HL-60 (cell line): ENCODE results near the gene CAMTA1.

Source experiments
- DNase-seq, 2 experiments: peaks; one replicate each; pipeline ENCODE4 v3.0.0-alpha.2; 2010 to 2020; ENCODE audit warnings: low read depth in 1 of 2, low spot score in 1 of 2
- H3K27ac ChIP-seq: fragments of 250-450 bp; sonication (Bioruptor Pico); replicated peaks from 2 replicates; pipeline ENCODE4 v1.5.1; 2020; ENCODE audit warnings: mild to moderate bottlenecking, moderate library complexity
- H3K27me3 ChIP-seq: fragments of 250-450 bp; sonication (Bioruptor Pico); 2 replicates; pipeline ENCODE4 v1.5.1; 2021; ENCODE audit warnings: mild to moderate bottlenecking, moderate library complexity; ENCODE audit not compliant: insufficient read depth, poor library complexity, severe bottlenecking
- H3K4me3 ChIP-seq: replicated peaks from 2 replicates; pipeline ENCODE4 v1.5.1; 2011; ENCODE audit warnings: mild to moderate bottlenecking, control low read depth, low read length; ENCODE audit not compliant: insufficient read depth
- GABPA ChIP-seq: IDR thresholded peaks from 2 replicates; pipeline ENCODE4 v1.6.1; 2012; ENCODE audit warnings: low read depth
- POLR2AphosphoS5 ChIP-seq: IDR thresholded peaks from 2 replicates; pipeline ENCODE4 v1.6.1; 2012; ENCODE audit warnings: low read depth
- SPI1 ChIP-seq: IDR thresholded peaks from 2 replicates; pipeline ENCODE4 v1.6.1; 2012; ENCODE audit warnings: low read depth, mild to moderate bottlenecking, borderline replicate concordance
- TF ChIP-seq, protein P1 (sequence below): IDR thresholded peaks from one replicate; pipeline ENCODE4 v1.5.1; 2011; ENCODE audit warnings: low read length, control low read depth, inconsistent platforms; ENCODE audit not compliant: insufficient read depth
- TF ChIP-seq, protein P2 (sequence below): IDR thresholded peaks from 2 replicates; pipeline ENCODE4 v1.6.1; 2012; ENCODE audit warnings: low read depth; ENCODE audit not compliant: insufficient replicate concordance

Gene CAMTA1

DNA sequence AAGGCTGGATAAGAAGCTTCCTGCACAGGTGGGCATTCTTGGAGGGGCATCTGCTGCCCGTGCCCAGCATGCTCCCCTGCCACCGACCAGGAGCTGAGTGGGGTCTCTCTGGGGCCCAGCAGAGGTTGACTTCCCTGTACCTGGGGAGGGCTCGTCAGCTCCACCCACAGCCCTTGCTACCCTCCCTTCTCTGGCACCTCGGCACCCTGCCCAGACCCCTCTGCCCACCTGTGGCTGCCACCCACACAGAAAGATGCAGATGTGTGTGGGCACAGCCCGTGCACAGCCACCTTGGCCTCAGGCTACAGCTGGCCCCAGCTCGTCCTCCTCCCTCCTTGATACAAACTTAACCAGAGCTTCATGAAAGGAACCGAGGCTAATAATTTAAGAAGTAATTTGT lies 744.7 kb downstream of the CAMTA1 start:
- no peak for DNase-seq
- peaks cover 3% of the 10 kb centered on the region for H3K27me3 ChIP-seq
- no peak overlapping the region for H3K4me3 ChIP-seq
- no peak overlapping the region for H3K27ac ChIP-seq
- TF ChIP-seq SPI1 (no peak), GABPA (no peak), POLR2AphosphoS5 (no peak)
- TF ChIP-seq, protein P1, sequence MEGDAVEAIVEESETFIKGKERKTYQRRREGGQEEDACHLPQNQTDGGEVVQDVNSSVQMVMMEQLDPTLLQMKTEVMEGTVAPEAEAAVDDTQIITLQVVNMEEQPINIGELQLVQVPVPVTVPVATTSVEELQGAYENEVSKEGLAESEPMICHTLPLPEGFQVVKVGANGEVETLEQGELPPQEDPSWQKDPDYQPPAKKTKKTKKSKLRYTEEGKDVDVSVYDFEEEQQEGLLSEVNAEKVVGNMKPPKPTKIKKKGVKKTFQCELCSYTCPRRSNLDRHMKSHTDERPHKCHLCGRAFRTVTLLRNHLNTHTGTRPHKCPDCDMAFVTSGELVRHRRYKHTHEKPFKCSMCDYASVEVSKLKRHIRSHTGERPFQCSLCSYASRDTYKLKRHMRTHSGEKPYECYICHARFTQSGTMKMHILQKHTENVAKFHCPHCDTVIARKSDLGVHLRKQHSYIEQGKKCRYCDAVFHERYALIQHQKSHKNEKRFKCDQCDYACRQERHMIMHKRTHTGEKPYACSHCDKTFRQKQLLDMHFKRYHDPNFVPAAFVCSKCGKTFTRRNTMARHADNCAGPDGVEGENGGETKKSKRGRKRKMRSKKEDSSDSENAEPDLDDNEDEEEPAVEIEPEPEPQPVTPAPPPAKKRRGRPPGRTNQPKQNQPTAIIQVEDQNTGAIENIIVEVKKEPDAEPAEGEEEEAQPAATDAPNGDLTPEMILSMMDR: no peak
- TF ChIP-seq, protein P2, sequence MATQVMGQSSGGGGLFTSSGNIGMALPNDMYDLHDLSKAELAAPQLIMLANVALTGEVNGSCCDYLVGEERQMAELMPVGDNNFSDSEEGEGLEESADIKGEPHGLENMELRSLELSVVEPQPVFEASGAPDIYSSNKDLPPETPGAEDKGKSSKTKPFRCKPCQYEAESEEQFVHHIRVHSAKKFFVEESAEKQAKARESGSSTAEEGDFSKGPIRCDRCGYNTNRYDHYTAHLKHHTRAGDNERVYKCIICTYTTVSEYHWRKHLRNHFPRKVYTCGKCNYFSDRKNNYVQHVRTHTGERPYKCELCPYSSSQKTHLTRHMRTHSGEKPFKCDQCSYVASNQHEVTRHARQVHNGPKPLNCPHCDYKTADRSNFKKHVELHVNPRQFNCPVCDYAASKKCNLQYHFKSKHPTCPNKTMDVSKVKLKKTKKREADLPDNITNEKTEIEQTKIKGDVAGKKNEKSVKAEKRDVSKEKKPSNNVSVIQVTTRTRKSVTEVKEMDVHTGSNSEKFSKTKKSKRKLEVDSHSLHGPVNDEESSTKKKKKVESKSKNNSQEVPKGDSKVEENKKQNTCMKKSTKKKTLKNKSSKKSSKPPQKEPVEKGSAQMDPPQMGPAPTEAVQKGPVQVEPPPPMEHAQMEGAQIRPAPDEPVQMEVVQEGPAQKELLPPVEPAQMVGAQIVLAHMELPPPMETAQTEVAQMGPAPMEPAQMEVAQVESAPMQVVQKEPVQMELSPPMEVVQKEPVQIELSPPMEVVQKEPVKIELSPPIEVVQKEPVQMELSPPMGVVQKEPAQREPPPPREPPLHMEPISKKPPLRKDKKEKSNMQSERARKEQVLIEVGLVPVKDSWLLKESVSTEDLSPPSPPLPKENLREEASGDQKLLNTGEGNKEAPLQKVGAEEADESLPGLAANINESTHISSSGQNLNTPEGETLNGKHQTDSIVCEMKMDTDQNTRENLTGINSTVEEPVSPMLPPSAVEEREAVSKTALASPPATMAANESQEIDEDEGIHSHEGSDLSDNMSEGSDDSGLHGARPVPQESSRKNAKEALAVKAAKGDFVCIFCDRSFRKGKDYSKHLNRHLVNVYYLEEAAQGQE: no peak

DNA sequence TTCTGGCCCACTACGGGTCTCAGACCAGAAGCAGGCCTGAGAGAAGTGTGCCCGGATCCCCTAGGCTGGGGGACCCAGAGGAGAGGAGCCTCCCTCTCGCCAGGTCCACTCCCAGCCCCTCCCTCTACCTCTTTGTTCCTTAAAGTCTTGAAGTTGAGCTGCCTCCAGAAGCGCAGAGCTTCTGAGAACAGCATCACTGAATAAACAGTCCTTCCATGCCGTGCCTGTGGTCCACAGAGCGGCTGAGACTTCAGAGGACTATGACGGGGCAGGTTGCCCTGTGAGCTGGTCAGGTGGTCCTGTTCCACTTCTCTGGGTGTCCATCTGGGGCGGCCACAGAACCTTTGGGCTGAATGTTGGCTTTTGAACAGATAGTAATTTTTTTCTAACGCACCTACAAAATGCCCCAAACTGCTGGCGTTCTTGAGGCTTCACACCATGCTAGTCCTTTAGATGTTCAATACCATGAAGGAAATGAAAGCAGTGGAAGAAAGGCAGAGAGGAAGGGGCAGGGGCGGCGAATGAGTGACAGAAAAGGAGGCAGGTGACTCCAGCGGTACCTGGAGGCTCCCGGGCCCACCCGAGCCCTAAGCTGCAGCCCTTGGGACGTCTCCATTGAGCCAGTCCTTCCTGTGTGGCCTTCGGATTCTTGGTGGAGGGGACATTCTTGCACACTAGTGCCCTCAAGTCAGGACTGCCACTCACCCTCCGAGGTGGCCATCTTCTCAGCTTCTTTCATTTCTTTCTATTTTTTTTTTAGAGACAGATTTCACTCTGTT lies 746.5 kb downstream of the CAMTA1 start:
- Histone ChIP-seq H3K27me3 (peaks cover 6% of the 10 kb centered on the region), H3K27ac (no peak overlapping the region), H3K4me3 (no peak overlapping the region)
- no peak for DNase-seq
- TF ChIP-seq POLR2AphosphoS5 (no peak), GABPA (no peak), SPI1 (no peak)
- TF ChIP-seq, protein P2: no peak
- TF ChIP-seq, protein P1: no peak

DNA sequence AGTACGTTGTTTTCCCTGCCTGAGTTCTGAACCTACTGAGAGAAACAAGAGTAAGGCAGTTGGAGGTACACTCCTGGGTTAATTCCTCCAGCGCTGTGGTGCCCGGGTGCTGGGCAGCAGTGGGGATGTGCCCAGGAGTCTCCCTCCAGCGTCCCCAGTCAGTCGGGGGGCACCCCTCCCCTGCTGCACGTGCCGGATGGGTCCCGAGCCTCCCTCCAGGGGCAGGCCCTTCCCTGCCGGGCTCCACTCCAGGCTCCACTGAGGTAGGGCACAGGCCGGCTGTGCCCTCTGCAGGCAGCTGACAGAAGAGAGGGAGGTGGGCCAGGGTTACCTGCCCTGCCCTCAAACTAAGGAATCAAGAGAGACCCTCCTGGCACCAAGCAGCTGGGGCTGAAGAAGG lies 747.8 kb downstream of the CAMTA1 start:
- TF ChIP-seq GABPA (no peak), POLR2AphosphoS5 (no peak), SPI1 (no peak)
- TF ChIP-seq, protein P2: no peak
- TF ChIP-seq, protein P1: no peak
- Histone ChIP-seq H3K27ac (no peak overlapping the region), H3K4me3 (no peak overlapping the region), H3K27me3 (peaks cover 6% of the 10 kb centered on the region)
- no peak for DNase-seq
